Coronary artery (tissue), 2 donors: ENCODE data around the gene REXO1.

ENCODE experiments used
- DNase-seq: peaks from one replicate; pipeline ENCODE4 v3.0.0-alpha.2; 2017; ENCODE audit warnings: low spot score
- H3K27ac ChIP-seq, 2 donors: fragments of 200-600 bp; sonication (generic); one replicate each; pipeline ENCODE4 v1.5.1; 2016 to 2019
- H3K4me3 ChIP-seq: fragments of 200-600 bp; sonication (generic); 2 replicates; pipeline ENCODE4 v1.5.1; 2016; ENCODE audit warnings: mild to moderate bottlenecking, moderate library complexity
- TF ChIP-seq, protein P1 (sequence below): fragments of 200-600 bp; sonication (generic); IDR thresholded peaks from one replicate; pipeline ENCODE4 v1.5.1; 2019; ENCODE audit warnings: antibody characterized with exemption

Gene REXO1

DNA sequence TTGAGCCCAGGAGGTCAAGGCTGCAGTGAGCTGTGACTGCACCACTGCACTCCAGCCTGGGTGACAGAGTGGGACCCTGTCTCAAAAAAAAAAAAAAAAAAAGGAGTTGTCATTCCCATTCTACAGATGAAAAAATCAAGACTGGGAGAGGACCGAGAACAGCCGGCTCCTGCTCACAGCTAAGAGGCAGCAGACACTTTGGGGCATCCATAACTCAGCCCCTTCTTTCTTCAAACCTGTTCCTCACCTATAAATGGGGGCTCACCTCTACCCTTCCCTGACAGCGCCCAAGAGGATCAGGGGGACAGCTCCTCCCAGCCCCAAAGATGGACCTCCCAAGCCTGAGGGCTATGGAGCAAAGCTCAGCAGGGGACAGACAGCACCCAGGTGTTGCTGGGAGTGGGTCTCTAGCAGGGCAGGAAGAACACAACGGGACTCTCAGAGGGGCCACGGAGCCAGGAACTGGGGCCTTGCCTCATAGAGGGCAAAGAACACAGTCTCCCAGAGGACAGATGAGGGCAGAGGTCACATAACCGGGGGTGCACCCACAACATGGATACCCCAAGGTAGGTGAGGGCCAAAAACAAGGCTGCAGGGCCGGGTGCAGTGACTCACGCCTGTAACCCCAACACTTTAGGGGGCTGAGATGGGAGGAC, 18.5 kb upstream of the REXO1 start:
- no peak for DNase-seq
- TF ChIP-seq, protein P1, sequence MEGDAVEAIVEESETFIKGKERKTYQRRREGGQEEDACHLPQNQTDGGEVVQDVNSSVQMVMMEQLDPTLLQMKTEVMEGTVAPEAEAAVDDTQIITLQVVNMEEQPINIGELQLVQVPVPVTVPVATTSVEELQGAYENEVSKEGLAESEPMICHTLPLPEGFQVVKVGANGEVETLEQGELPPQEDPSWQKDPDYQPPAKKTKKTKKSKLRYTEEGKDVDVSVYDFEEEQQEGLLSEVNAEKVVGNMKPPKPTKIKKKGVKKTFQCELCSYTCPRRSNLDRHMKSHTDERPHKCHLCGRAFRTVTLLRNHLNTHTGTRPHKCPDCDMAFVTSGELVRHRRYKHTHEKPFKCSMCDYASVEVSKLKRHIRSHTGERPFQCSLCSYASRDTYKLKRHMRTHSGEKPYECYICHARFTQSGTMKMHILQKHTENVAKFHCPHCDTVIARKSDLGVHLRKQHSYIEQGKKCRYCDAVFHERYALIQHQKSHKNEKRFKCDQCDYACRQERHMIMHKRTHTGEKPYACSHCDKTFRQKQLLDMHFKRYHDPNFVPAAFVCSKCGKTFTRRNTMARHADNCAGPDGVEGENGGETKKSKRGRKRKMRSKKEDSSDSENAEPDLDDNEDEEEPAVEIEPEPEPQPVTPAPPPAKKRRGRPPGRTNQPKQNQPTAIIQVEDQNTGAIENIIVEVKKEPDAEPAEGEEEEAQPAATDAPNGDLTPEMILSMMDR: no peak
- H3K4me3 ChIP-seq: no peak overlapping the region

GRCh38 chr19:1865172-1866010, 17.1 kb upstream of the REXO1 start:
- DNase-seq: peak; percentile 75
- TF ChIP-seq, protein P1: no peak
- Histone ChIP-seq H3K4me3 (peak overlapping the region; percentile 97), H3K27ac (peak overlapping the region; percentile 82 to 95)

More for the DNA sequence above, 18.5 kb upstream of the REXO1 start:
- H3K27ac ChIP-seq: no peak overlapping the region

GRCh38 chr19:1864480-1865171, 16.3 kb upstream of the REXO1 start:
- peak; percentile 89 for DNase-seq
- Histone ChIP-seq H3K4me3 (peak overlapping the region; percentile 97), H3K27ac (peak overlapping the region; percentile 82 to 95)
- TF ChIP-seq, protein P1: peak; percentile 71

DNA sequence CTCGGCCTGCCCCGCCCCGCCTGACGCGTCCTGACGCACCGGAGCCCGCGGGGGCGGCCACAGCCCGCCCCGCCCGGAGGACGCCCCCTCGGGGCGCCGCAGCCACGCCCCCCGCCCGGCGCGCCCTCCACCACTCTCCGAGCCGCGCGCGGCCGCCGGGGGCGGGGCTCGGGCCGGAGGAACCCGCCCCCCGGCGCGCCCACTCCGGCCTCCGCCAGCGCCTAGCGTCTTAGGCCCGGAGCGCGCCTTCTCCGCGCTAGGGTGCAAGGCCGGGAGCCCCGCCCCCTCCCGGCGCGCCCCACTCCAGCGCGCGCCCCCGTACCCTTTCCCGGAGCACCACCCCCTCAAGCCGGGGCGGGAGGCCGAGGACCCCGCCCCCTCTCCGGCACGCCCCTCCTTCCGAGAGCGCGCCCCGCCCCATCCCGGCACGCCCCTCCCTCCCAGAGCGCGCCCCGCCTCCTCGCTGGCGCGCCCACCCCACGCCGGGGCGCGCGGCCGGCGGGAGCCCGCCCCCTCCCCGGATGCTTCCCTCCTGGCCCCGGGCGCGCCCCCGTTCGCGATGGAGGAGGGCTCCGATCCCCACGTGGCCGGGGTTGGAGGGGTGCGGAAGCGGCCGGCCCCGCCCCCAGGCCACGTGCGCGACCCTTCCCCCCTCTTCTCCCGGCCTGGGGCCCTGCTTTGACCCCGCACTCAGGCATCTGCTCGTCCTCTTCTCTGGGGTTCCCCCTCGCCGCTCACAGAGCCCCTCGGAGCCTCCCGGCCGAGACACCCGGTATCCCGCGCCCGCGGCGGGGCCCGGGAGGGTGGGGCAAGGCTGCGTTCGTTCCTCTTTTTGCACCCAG, 15.6 kb upstream of the REXO1 start:
- Histone ChIP-seq H3K4me3 (peak overlapping the region; percentile 97), H3K27ac (peak overlapping the region; percentile 82 to 95)
- TF ChIP-seq, protein P1: no peak
- peak; percentile 91 for DNase-seq

DNA sequence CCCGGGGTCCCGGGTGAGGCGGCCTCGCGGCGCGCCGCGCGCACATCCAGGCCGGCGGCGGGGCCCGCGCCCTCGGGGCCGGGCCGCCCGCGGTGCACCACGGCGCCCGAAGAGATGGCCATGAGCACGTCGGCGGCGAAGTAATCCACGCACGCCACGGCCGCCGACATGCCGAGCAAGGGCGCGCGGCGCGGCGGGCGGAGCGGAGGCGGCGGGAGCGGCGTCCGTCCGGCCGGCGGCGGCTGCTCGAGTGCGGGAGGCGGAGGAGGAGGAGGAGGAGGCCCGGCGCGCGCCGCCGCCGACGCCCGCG, 15.0 kb upstream of the REXO1 start, which contains the start of gene KLF16:
Gene KLF16, minus strand, starts transcription at position 252 of the 310 bp plus-strand sequence. Its CDS starts 82 bp downstream, at position 170.
- DNase-seq: no peak
- TF ChIP-seq, protein P1: no peak
- Histone ChIP-seq H3K27ac (peak within 1 kb of the TSS; percentile 82 to 95), H3K4me3 (peak within 1 kb of the TSS; percentile 97)
